HEK293 (cell line): ENCODE data around the gene CD5L.

Source experiments
- CTCF ChIP-seq: fragments of 450-650 bp; formaldehyde crosslinking; IDR thresholded peaks from 2 replicates; pipeline ENCODE4 v1.5.1; 2016; ENCODE audit warnings: missing biosample characterization, missing genetic modification characterization
- KLF9 ChIP-seq: fragments of 450-650 bp; formaldehyde crosslinking; IDR thresholded peaks from 2 replicates; pipeline ENCODE4 v1.5.1; 2016; ENCODE audit warnings: missing biosample characterization, missing genetic modification characterization, low read depth

- TF ChIP-seq CTCF (tag by site-specific recombination), result no peak
- no peak for TF ChIP-seq KLF9 (tag by site-specific recombination)
Observed at GRCh38 chr1:157870490-157870889, 28.9 kb upstream of the CD5L start.
